Fibroblast of skin of abdomen (primary cell): ENCODE measurements around the gene KLK2.
A peak's percentile ranks its signal among the peaks of the same experiment; 100 is the strongest.
"Not testable (repeated sequence)": the region's sequence is repeated elsewhere in the genome, so short reads cannot be mapped to it uniquely, and the experiment has no call there.

Experiments
- DNase-seq: peaks from one replicate; pipeline ENCODE4 v3.0.0-alpha.2; 2013

Gene KLK2

DNA sequence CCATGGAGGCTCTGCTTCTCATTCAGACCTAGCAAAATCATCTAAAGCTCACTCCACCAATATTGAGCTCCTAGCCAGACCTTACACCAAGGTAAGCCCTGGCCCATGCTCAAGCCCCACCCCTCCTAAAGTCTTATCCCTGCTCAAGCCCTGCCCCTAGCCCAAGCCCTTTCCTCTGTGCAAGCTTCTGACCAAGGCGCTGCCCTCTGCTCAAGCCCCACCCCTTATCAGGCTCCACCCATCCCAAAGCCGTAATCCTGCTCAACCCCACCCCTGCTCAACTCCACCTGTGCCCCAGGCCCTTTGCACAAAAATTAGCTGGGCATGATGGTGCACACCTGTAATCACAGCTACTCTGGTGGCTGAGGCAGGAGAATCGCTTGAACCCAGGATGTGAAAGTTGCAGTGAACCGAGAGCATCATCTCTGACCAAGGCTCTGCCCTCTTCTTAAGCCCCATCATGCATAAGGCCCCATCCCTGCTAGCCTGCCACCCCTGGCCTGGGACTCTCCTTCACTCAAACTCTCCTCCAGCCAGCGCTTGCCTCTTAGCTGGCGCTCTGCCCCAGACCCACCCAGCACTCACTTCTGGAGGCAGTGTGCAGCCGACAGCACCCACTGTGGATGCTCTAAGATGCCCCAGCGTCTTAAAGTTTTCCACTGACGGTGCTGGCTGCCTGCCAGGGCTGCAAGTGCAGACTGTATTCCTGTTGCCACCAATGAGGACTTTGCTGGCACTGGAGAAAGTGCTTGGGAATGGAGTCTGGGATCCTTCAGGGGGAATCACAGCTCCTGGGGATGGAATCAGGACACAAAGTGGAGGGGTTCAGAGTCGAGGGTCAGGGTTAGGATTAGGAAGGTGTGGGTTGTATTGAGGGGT is 21.5 kb downstream of the KLK2 start:
- no peak for DNase-seq

DNA sequence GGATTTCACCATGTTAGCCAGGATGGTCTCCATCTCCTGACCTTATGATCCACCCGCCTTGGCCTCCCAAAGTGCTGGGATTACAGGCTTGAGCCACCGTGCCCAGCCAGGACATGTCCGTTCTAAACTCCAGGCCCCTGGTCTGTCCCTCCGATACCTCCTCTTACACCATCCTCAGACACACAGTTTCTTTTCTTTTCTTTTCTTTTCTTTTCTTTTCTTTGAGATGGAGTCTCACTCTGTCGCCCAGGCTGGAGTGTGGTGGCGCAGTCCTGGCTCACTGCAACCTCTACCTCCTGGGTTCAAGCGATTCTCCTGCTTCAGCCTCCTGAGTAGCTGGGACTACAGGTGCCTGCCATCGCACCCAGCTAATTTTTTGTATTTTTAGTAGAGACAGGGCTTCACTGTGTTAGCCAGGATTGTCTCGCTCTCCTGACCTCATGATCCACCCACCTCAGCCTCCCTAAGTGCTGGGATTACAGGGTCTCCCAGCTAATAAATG is 22.9 kb downstream of the KLK2 start:
- not testable (repeated sequence) for DNase-seq

DNA sequence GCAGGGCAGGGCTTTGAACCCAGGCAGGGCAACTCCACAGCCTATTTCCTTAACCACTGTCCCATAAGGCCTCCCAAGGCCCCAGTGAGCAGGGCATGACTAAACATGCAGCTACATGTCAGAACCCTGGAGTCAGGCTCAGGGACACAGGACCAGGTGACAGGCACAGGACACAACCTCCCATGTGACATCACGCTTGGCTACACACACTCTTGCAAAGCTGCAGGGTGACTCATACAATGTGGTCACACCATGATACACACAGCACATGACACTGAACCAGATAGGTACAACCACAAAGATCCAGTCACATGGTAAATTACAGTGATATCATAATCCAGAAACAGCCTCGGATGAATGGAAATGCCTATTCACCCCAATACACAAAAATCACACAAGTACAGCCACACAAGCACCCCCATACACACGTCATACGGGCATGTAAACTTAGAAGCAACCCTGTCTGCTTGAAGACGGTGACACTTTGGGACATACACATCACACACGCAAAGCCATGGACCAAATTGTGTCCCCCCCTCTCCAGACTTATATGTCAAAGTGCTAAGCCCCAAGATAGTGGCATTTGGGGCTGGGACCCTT is 23.5 kb downstream of the KLK2 start:
- peak; percentile 8 for DNase-seq

DNA sequence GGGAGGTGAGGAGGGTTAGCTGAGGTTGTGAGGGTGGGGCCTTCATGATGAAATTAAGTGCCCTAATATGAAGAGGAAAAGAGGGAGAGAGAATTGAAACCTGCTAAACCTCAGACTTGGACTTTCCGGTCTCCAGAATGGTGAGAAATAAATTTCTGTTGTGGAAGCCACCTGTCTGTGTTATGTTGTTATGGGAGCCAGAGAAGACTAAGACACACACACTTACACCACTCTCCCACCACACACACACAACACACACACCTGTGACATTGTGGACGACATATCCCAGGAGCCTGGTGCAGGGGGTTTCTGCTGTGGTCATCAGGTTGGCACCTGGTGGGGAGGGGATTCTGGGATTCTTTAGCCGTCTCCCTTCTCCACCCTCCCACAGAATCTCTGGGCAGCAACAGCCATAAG is 24.0 kb downstream of the KLK2 start:
- DNase-seq = no peak

DNA sequence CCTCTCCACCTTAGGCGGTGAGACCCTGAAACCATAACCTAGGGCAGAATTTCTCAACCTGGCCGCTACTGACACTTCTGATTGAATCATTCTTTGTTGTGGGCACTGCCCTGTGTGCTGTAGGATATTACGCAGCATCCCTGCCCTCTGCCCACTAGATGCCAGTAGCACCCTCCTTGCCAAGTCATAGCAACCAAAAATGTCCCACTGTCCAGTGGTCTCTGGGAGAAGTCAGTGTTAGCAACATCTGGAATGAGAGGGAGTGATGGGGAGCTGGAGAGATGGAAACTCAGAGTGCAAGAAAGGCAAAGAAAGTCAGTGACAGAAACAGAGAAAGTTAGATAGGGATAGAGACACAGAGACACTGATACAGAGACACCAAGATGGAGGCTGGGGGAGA is 24.4 kb downstream of the KLK2 start:
- no peak for DNase-seq

DNA sequence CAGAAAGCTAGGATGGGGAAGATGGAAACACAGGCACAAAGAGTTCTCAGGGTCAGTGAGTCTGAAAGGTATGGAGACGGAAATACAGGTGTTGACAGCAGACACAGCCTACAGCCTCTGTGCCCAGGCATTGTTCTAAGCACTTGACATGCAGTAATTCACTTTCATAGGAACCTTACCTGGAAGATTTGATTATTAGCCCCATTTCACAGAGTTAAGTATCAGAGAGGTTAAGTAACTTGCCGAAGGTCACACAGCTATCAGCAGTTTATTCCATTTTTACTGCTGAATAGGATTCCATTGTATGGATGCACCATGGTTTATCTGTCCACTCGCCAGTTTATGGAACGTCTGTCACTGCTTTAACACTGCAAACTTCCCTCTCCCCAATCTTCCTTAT is 24.8 kb downstream of the KLK2 start:
- DNase-seq = no peak

DNA sequence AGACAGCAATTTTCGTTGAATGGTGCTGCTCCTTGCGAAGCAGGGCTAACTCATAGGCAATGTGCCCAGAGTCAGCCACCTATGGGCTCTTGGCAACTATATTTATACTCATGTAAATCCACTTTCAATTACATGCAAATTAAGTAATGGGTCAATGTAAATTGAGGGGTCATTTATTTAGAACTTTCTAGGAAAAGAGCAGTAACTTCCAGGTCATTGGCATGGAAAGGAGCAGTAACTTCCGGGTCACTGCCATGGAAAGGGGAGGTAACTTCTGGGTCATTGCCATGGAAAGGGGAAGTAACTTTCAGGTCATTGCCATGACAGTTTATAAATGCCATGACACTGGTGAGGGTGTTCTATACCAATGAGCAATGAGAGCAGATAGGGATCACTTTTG is 26.3 kb downstream of the KLK2 start:
- no peak for DNase-seq

DNA sequence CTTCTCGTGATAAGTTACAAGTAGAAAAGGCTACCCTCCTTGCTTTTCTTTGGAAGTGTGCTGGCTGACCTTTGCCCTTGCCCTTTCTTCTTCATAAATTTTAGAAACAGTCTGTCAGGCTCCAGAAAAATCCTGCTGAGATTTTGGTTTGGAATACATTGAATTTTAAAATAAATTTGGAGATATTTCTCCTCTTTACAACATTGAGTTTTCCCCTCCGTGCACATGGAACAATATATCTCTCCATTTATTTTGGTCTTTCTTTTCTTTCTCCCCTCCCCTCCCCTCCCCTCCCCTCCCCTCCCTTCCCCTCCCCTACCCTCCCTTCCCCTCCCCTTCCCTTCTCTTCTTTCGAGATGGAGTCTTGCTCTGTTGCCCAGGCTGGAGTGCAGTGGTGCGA is 29.4 kb downstream of the KLK2 start:
- no peak for DNase-seq

DNA sequence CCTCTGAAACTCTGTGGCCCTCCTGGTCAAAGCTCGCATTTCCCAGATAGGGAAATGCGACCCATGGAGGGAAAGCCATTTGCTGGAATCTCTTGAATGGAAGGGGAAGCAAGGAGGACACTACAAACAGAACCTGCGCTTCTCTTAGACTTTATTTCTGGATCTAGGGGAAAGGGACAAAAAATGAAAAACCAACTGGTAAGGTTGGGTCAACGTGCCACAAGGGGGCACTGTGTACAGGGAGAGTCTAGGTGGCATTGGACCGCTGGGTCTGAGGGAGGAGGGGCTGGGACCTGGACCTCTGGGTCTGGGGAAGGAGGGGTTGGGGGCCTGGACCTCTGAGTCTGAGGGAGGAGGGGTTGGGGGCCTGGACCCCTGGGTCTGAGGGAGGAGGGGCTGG is 33.0 kb downstream of the KLK2 start:
- DNase-seq = no peak

DNA sequence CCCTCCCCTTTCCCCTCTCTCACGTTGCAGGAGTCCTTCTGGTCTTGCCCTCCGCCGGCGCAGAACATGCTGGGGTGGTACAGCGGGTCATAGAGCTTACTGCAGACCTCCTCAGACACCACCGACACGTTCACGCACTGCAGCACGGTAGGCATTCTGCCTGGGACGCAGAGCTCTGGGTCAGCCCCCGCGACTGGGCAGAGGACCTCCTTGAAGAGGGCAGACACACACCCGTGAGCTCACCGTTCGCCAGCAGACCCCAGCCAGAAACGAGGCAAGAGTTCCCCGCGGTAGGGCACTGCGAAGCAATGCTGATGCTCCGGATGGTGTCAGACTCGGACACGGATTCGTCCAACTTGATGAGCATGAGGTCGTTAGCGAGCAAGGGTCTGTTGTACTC is 35.1 kb downstream of the KLK2 start:
- DNase-seq = no peak

DNA sequence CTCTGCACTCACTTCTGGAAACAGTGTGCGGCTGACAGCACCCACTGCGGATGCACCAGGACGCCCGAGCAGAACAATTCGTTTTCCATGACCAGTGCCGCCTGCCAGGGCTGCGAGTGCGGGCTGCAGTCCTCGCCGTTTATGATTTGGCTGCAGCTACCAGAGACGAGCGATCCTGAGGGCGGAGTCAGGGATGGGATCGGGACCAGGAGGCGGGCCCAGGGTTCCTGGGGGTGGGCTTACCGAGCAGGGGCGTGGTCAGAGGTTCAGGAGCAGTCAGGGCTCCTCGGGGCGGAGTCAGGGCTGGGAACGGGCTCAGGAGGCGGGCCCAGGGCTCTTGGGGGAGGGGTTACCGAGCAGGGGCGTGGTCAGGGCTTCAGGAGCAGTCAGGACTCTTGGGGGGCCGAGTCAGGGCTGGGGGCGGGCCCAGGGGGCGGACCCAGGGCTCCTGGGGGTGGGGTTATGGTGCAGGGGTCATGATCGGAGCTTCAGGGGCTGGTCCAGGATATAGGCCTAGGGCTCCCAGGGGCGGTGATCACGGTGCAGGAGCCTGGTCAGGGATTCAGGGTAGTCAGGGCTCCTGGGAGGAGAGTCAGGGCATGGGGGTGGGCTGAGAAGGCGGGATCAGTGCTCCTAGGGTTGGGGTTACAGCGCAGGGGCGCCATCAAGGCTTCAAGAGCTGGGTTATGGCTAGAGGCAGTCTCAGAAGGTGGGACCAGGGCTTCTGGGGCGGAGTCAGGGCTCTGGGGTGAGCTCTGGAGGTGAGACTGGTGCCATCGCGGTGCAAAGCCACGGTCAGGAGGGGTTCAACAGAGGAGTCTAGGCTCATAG is 36.2 kb downstream of the KLK2 start:
- peak; percentile 18 for DNase-seq

DNA sequence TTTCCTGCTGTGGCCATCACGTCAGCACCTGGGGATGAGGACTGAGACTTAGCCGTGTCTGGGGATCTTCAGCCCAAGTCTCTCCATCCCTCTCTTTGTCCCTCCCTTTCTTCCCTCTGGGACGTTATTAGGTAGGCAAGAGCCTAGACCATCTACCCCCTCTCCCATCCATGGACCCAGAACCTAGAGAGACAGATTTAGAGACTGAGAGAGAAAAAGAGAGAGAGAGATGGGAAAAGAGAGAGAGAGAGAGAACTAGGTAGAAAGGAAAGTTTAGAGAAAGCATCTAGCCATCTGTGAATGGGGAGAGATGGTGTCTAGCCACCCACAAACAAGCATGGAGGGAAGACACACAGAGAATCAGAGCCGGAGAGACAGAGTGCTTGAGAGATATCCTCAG is 37.5 kb downstream of the KLK2 start:
- DNase-seq = no peak

DNA sequence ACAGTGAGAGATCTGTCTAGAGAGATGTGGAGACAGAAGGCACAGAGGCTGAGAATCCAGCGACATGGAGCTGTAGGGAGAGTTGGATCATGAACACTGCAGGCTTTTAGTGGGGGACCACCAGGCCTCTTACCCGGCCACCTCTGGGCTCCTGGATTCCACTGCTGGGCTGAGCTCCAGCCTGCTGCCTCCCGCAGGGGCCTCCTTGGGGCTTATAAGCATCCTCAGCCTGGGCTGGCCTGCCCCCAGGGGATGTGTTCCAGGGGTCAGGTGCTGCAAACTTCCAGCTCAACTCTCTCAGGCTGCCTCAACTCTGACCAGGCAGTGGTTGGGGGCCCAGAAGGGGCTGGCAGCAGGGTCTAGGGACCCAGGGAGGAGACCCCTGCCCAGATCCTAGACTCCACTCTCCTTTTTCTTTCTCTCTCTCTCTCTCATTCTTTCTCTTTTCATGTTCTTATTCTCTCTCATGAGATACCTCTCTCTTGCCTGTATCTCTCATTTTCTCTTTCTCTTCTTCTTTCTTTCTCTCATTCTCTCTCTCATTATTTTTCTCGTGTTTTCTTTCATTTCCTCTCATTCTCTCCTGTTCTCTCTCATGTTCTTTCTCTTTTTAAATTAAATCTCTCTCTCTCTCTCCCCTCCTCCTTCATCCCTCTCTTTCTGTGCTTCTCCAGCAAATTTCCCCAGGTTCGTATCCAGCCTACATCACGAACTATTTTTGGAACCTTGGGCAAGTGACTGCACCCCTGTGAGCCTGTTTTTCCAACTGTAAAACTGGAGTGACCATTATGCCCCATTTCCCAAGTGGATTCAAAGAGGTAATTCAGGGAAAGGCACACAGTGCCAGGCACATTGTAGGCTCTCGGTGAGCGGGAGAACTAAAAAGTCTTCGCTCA is 38.2 kb downstream of the KLK2 start, which contains the start of gene KLK4:
TSS of gene KLK4 (minus strand) at position 190 of the 896 bp plus-strand sequence. CDS start 657 bp downstream, outside the sequence.
- no peak for DNase-seq

DNA sequence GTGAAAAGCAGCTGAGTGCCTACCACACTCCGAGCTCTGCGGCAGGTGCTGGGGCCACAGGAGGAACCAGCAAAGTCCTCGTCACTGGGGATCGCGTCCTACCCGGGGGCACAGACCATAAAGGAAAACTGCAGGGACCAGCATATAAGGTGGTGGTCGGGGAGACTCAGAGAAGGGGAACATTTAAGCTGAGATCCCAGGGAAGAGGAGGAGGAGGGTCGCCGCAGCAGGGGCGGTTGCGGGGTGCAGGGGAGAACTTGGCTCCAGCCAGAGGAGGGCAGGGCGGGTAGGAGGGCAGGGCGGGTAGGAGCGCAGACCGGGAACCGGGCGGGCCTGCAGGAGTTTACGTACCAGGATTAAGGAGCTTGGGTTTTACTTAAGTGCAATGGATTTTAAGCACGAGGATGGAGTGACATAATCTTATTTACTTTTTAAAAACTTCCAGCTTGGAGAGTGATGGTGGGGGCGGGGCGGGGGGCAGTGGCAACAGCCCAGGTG is 38.9 kb downstream of the KLK2 start:
- no peak for DNase-seq

DNA sequence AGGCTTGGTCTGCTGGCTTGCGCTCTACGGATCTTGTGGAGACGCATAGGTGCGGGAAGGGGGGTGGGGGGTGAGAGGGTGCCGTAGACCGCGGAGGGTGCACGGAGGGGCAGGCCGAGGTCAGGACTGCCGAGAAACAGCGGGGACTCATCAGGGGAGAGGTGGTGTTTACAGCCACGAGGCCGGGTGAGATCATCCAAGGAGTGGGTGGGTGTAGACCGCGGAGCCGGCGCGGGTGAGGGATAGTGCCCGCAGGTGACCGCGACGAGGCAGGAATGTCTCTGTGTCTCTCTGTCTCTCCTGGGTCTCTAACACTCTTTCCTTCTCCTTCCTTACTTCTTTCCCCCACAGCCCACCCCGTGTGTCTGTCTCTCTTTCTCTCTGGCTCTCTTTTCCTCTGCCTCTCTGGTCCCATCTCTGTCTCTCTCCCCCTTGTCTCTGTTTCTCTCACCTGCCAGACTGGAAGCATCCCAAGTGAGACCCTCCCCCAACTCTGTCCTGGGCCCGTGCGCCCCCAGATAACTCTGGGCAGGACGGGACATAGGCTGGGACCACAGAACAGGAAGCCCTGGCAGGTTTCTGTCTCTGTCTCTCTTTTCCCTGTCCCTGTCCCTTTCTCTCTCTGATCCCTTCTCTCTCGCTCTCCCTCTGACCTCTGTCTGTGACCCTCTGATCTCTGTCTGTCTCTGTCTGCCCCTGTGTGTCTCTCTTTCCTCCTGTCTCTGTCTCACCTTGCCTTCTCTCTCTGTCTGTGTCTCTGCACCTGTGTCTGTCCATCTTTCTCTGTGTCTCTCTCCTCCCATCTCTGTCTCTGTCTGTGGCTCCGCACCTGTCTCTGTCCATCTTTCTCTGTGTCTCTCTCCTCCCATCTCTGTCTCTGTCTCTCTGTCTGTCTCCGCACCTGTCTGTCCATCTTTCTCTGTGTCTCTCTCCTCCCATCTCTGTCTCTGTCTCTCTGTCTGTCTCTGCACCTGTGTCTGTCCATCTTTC is 39.8 kb downstream of the KLK2 start:
- DNase-seq = no peak

DNA sequence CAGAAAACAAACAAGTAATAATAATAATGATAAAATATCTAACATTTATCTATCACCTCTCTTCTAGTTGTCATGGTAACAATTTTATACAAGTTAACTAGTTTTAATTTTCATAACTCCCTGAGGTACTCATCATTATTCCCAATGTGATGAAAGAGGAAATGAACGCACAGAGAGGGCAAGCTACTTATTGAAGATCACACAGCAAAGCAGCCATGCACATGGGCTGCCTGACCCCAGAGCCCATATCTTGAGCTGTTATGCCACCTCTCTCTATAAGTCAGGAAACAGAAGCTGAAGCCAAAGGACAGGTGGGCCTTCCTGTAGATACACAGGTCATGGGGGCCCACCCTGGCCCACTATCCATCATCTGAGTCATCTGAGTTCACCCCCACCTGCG is 42.8 kb downstream of the KLK2 start:
- no peak for DNase-seq

DNA sequence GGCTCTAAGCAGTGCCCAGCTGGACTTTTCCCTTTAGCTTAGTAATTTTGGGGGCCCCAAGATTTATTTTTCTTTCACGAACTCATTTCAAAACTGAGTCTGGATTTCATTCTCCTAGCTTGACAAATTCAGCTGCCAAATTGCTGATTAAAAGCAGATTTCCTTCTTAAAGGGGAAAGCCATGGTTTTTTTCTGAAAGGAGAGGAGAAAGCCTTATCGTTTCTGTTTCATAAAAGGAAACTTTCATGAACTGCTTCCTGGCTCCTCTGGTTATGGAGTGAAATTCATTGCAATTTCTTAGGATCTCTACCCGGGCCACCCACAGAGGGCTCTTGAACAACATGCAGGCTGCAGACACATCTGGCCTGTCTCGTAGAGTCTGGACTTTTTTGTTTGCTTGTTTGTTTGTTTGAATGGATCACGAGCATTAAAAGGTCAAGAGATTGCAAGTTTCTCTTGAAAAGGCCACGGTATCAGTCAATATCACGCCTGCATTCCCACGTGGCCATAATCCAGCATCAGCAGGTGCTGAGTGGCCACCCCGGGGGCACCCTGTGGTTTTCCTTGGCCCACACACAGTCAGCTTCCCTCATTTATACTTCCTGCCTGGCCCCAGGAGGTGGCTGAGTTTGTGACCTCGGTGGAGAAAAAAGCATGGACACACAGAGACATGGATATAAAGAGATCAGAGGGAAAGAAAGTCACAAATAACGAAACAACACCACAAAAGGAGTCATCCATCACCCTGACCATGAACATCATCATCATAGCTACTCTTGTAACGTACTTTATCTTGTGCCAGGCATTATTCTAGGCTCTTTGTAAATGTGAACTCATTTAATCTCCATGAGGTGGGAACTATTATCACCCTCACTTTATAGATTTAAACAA is 48.4 kb downstream of the KLK2 start:
- peak; percentile 15 for DNase-seq

DNA sequence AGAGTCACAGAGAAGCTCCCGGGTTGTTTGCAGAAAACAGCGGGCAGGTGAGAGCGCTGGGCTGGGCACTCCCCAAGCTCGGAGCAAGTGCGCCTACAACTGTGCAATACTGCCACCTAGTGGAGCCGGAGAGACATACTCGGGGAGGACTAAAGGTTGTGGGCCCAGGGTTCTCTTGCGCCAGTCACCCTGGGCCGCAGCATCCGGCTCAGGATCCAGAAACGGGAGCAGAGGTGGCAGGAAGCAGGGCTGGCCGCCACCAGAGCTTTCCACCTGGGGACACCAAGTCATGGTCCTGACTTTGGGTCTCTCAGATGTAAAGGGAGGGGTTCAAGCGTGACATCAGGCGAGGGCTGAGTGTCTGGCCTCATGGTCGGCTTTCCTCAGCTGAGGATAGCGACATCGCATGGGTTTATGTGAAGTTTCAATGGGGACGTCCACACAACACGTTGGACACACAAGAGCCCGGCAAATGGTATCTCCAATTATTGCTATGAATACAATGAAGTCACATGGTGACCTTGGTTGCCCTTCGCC is 49.1 kb downstream of the KLK2 start:
- peak; percentile 66 for DNase-seq

DNA sequence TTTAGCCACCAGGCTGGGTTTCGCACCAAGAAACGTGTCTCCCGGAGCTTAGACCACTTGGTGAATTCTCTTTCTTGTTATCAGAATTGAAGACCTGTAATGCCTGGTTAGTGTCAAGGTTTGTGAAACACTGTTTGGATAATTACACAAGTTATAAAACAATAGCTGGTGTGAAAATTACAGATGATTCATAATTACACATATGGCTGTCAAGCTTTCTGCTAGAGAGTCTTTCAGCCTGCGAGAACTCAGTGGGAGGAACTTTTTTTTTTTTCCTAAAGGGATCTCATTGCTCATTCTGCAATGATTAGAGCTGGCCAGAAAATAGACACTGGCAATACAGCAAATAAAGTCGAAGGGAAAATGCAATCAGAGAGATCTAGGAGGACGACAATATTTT is 51.3 kb downstream of the KLK2 start:
- no peak for DNase-seq
